Activated naive CD4-positive, alpha-beta T cell treated with anti-CD3 and anti-CD28 coated beads for 36 hours (primary cell): Measurements from ENCODE around the gene APOBR. TPM values are rescaled to one million over a fixed set of nuclear protein-coding genes. Genes with fewer than 3 reads are reported as not detected.
"Not testable (repeated sequence)": the region's sequence is repeated elsewhere in the genome, so short reads cannot be mapped to it uniquely, and the experiment has no call there.

Experiments
- CTCF ChIA-PET: fragments of 350-600 bp; sonication (Branson Sonifier 250); formaldehyde crosslinking; loops from one replicate; lab custom pipeline; 2021; ENCODE audit warnings: antibody characterized with exemption; lab: Charles Lee
- DNase-seq: peaks from one replicate; pipeline ENCODE4 v3.0.0-alpha.2; 2020
- H3K27ac Mint-ChIP-seq: one replicate; pipeline ENCODE4 v1.8.0; 2021; ENCODE audit warnings: mild to moderate bottlenecking, mixed read lengths
- H3K27me3 Mint-ChIP-seq: one replicate; pipeline ENCODE4 v1.8.0; 2021; ENCODE audit warnings: low read depth, mixed read lengths
- H3K36me3 Mint-ChIP-seq: one replicate; pipeline ENCODE4 v1.8.0; 2021; ENCODE audit warnings: low read depth, mixed read lengths
- H3K4me1 Mint-ChIP-seq: one replicate; pipeline ENCODE4 v1.8.0; 2021; ENCODE audit warnings: low read depth, mixed read lengths
- H3K4me3 Mint-ChIP-seq: one replicate; pipeline ENCODE4 v1.8.0; 2021; ENCODE audit warnings: mild to moderate bottlenecking, moderate library complexity, mixed read lengths
- H3K9me3 Mint-ChIP-seq: one replicate; pipeline ENCODE4 v1.8.0; 2021; ENCODE audit warnings: mixed read lengths
- intact Hi-C: fragments of 100-400 bp; cut with micrococcal nuclease; formaldehyde crosslinking; loops from one replicate; pipeline ENCODE4 v1.15.1; 2023
- total RNA-seq, 2 experiments: library from RNA; stranded (reverse); gene quantifications; one replicate each; pipeline ENCODE4 v1.2.3, GENCODE V29; 2021

The APOBR gene
- total RNA-seq, 2 experiments from 2014 or later = 0.72 to 0.77 TPM

GRCh38 chr16:28537076-28537475 is 42.6 kb downstream of the APOBR start:
- no peak for DNase-seq
- intact Hi-C loops = loop anchor here (5.0 kb wide), 1 partner anchor 40 kb away; no protein-coding TSS in a partner anchor
- CTCF ChIA-PET = no interaction called here
- no peak overlapping the region for H3K4me3 Mint-ChIP-seq
- H3K27me3 Mint-ChIP-seq = no peaks in the 10 kb centered on the region
- H3K9me3 Mint-ChIP-seq = no peaks in the 10 kb centered on the region
- H3K4me1 Mint-ChIP-seq = peaks cover 26% of the 10 kb centered on the region
- no peak overlapping the region for H3K27ac Mint-ChIP-seq
- H3K36me3 Mint-ChIP-seq = no peaks in the 10 kb centered on the region

GRCh38 chr16:28537964-28538732 is 43.7 kb downstream of the APOBR start:
- H3K4me1 Mint-ChIP-seq = peaks cover 31% of the 10 kb centered on the region
- H3K27me3 Mint-ChIP-seq = no peaks in the 10 kb centered on the region

GRCh38 chr16:28538733-28539596 is 44.5 kb downstream of the APOBR start, which contains the start of gene NUPR1:
Gene NUPR1 (minus strand): TSS chr16:28538974. CDS start chr16:28538907, 67 bp downstream.
- CTCF ChIA-PET = interaction anchor here (0.7 kb wide), 1 partner anchor 10 kb away, joined by 3 read pairs; no protein-coding TSS in a partner anchor
- no peaks in the 10 kb centered on the region for H3K36me3 Mint-ChIP-seq
- H3K4me1 Mint-ChIP-seq = peaks cover 30% of the 10 kb centered on the region
- no peak within 1 kb of the TSS for H3K27ac Mint-ChIP-seq
- DNase-seq = no peak
- no peaks in the 10 kb centered on the region for H3K9me3 Mint-ChIP-seq
- H3K27me3 Mint-ChIP-seq = no peaks in the 10 kb centered on the region
- no peak within 1 kb of the TSS for H3K4me3 Mint-ChIP-seq
- intact Hi-C loops = loop anchor here (5.0 kb wide), 1 partner anchor 42 kb away; no protein-coding TSS in a partner anchor

More at GRCh38 chr16:28537964-28538732, 43.7 kb downstream of the APOBR start:
- no peak overlapping the region for H3K27ac Mint-ChIP-seq
- no peak for DNase-seq
- H3K4me3 Mint-ChIP-seq = no peak overlapping the region
- CTCF ChIA-PET = interaction anchor here (0.7 kb wide), 1 partner anchor 11 kb away, joined by 3 read pairs; no protein-coding TSS in a partner anchor
- H3K36me3 Mint-ChIP-seq = no peaks in the 10 kb centered on the region
- no peaks in the 10 kb centered on the region for H3K9me3 Mint-ChIP-seq
- intact Hi-C loops = loop anchor here (5.0 kb wide), 1 partner anchor 41 kb away; no protein-coding TSS in a partner anchor

GRCh38 chr16:28540346-28540745 is 45.9 kb downstream of the APOBR start:
- Mint-ChIP-seq H3K36me3 (no peaks in the 10 kb centered on the region), H3K9me3 (no peaks in the 10 kb centered on the region), H3K27ac (no peak overlapping the region), H3K4me3 (no peak overlapping the region), H3K27me3 (no peaks in the 10 kb centered on the region), H3K4me1 (peaks cover 16% of the 10 kb centered on the region)
- intact Hi-C loops = no loop called here
- DNase-seq = no peak
- CTCF ChIA-PET = interaction anchor here (1.1 kb wide), 1 partner anchor 20 kb away, joined by 3 read pairs; no protein-coding TSS in a partner anchor

- H3K4me3 Mint-ChIP-seq = no peak overlapping the region
- CTCF ChIA-PET = no interaction called here
- no peaks in the 10 kb centered on the region for H3K27me3 Mint-ChIP-seq
- no peak overlapping the region for H3K27ac Mint-ChIP-seq
- H3K36me3 Mint-ChIP-seq = no peaks in the 10 kb centered on the region
- intact Hi-C loops = no loop called here
- no peak for DNase-seq
- no peaks in the 10 kb centered on the region for H3K9me3 Mint-ChIP-seq
- peaks cover 8% of the 10 kb centered on the region for H3K4me1 Mint-ChIP-seq
Observed at GRCh38 chr16:28542646-28543045, 48.2 kb downstream of the APOBR start.

GRCh38 chr16:28543072-28543471 is 48.6 kb downstream of the APOBR start:
- Mint-ChIP-seq H3K4me3 (no peak overlapping the region), H3K9me3 (no peaks in the 10 kb centered on the region), H3K27me3 (no peaks in the 10 kb centered on the region), H3K4me1 (peaks cover 8% of the 10 kb centered on the region), H3K36me3 (no peaks in the 10 kb centered on the region), H3K27ac (no peak overlapping the region)
- DNase-seq = no peak
- CTCF ChIA-PET = no interaction called here
- intact Hi-C loops = no loop called here

- CTCF ChIA-PET = no interaction called here
- no peaks in the 10 kb centered on the region for H3K9me3 Mint-ChIP-seq
- H3K27me3 Mint-ChIP-seq = no peaks in the 10 kb centered on the region
- H3K4me1 Mint-ChIP-seq = peaks cover 13% of the 10 kb centered on the region
- no peak overlapping the region for H3K4me3 Mint-ChIP-seq
- intact Hi-C loops = no loop called here
- no peak overlapping the region for H3K27ac Mint-ChIP-seq
- DNase-seq = no peak
- no peaks in the 10 kb centered on the region for H3K36me3 Mint-ChIP-seq
Observed at GRCh38 chr16:28544998-28545397, 50.6 kb downstream of the APOBR start.

GRCh38 chr16:28545964-28546363 is 51.5 kb downstream of the APOBR start:
- peaks cover 13% of the 10 kb centered on the region for H3K4me1 Mint-ChIP-seq
- H3K9me3 Mint-ChIP-seq, CTCF ChIA-PET, DNase-seq, H3K36me3 Mint-ChIP-seq, H3K27me3 Mint-ChIP-seq, H3K27ac Mint-ChIP-seq, intact Hi-C loops, H3K4me3 Mint-ChIP-seq: not testable (repeated sequence)

GRCh38 chr16:28546626-28547025 is 52.2 kb downstream of the APOBR start:
- CTCF ChIA-PET = no interaction called here
- intact Hi-C loops = no loop called here
- Mint-ChIP-seq H3K4me3 (no peak overlapping the region), H3K27me3 (no peaks in the 10 kb centered on the region), H3K4me1 (peaks cover 13% of the 10 kb centered on the region), H3K27ac (no peak overlapping the region), H3K36me3 (no peaks in the 10 kb centered on the region), H3K9me3 (no peaks in the 10 kb centered on the region)
- DNase-seq = no peak

- Mint-ChIP-seq H3K9me3 (no peaks in the 10 kb centered on the region), H3K4me3 (no peak overlapping the region), H3K36me3 (no peaks in the 10 kb centered on the region), H3K27me3 (no peaks in the 10 kb centered on the region), H3K27ac (no peak overlapping the region), H3K4me1 (peaks cover 8% of the 10 kb centered on the region)
- intact Hi-C loops = no loop called here
- CTCF ChIA-PET = interaction anchor here (0.7 to 0.8 kb wide), 2 partner anchors 10 to 28 kb away, joined by 3 read pairs; partner anchors contain the start of gene NUPR1
- no peak for DNase-seq
Observed at GRCh38 chr16:28548306-28548802, 53.9 kb downstream of the APOBR start.
